Measurements from ENCODE around the gene KIAA0408.
"Not testable (repeated sequence)": the region's sequence is repeated elsewhere in the genome, so short reads cannot be mapped to it uniquely, and the experiment has no call there.

Gene KIAA0408

DNA sequence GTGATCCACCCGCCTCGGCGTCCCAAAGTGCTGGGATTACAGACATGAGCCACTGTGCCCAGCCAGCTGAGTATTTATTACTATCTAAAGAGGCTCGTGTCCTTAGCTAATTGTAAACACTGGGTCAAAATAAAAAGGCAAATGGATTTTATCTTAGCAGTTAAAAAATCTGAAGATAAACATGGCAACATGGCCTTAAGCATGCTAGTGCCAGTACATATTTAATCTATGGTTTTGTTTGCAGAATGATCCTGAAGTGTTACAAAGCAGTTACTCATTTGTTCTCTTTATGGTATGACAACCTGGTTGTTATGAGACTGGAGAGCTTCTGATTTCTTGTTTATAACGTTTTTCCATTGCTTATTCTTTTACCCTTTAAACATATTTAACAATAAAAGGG lies 3.9 kb upstream of the KIAA0408 start:
- DNase-seq (ENCODE audit: low read depth in 3 of 3) = no peak

DNA sequence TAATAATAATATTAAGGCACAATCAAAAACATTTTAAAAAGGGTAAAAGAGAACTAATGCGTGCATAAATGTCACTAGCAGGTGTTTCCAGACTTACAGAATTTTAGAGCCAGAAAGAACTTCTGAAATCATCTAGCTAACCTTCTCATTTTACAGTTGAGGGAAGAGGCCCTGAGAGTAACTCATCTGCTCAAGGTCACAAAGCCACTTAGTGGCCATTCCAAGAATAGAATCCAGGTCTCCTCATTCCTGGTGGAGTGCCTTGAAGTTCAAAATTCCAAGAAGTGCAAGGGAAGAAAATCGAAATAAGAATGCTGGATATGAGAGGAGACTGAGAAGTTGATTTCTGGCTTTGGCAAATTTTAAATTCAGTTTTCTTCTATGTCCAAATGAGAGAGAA lies 3.2 kb upstream of the KIAA0408 start:
- DNase-seq (ENCODE audit: low read depth in 3 of 3) = no peak

DNA sequence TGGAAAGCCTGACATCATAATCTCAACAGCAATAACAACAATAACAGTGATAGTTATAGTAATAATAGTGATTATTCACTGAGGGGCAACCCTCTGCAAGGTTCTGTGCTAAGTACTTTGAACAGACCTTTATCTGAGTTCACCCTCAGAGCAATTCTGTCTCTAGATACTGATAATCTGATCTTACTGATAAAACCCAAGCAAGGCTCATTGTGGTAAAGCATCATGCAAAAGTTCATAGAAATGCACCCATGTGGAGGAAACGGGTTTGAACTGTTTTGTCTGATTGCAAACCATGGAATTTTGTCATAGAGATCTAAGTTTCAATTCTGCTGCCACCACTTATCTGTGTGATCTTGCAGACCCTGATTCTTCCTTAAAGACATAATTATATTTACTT lies 1.3 kb upstream of the KIAA0408 start:
- no peak for DNase-seq (ENCODE audit: low read depth in 3 of 3)

DNA sequence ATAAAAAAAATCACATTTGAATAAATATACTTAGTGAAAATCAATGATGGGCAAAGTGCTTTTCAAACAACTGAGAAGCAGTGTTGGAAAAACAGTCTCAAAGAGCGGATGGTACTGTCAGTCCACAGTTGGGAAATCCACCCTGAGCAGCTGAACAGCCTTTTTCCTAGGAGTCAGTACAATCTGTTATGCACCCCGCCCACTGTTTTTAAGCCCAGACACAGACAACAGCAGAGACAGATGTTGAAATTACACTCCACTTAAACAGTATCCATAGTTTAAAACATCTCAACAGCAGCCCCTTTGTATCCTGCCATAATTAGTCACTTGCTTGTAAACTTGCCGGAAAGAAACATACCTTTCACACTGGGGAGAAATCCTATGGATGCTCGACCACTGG lies 372 bp downstream of the KIAA0408 start:
- DNase-seq (ENCODE audit: low read depth in 3 of 3) = no peak

DNA sequence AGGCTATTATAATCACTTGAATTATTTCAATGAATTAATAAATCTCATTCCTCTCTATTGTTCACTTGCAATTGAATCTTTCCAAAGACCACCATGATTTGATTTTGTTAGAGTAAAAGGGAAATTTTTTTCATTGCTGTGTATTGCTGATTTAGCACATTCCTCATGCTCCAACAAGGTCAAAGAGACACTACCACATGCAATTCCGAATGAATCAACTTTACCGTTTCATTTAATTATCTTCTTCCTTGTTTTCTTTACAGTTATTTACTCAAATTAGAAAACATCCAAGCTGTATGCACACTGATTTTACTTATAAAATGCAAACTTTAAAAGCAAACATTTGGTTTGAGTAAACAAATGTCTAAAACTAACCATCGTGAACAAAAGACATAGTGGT lies 967 bp downstream of the KIAA0408 start:
- no peak for DNase-seq (ENCODE audit: low read depth in 3 of 3)

DNA sequence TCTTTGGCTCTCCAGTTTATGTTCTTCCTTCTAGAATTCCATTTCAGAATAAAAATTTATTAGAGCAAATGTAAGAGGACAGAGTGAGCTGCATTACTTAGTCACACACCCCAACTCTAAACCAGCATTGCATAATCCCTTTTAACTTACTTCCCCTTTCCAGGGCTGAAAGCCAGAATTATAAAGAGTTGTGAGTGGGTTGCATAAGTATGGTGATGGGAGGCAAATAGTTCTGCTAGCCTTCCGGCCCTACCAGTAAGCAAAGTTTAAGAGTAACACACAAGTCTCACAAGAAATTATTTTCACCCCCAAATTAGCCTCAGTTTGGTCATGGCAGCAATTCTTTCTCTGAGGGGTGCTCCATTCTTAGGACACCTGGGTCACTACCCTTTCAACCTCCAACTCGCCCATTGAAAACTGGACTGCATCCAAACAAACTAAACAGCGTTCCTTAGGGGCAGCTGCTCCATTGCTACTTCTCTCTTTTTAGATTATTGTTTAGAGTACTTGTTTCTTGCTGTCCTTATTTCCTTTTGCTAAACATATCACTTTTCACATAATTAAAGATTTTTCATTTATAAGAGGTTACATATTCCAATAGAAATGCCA lies 1.6 kb downstream of the KIAA0408 start:
- no peak for DNase-seq (ENCODE audit: low read depth in 3 of 3)

DNA sequence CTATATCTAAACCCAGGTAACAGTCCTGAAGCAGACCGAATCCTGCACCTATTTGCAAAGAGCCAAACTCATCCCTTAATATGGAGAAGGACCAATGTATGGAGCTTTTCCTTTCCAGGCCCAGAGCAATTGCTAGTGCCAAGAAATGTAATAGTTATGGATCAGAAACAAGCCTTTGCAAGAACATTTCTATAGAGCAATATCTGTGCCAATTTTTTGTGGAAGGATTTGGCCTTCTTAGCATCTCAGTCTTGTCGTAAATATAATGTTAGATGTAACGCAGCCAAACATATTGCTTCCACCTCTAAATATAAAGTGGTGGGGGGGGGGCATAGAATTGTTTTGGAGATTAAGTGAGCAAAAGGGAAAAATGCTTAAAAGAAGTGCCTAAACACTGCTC lies 2.7 kb downstream of the KIAA0408 start:
- DNase-seq (ENCODE audit: low read depth in 3 of 3) = no peak

DNA sequence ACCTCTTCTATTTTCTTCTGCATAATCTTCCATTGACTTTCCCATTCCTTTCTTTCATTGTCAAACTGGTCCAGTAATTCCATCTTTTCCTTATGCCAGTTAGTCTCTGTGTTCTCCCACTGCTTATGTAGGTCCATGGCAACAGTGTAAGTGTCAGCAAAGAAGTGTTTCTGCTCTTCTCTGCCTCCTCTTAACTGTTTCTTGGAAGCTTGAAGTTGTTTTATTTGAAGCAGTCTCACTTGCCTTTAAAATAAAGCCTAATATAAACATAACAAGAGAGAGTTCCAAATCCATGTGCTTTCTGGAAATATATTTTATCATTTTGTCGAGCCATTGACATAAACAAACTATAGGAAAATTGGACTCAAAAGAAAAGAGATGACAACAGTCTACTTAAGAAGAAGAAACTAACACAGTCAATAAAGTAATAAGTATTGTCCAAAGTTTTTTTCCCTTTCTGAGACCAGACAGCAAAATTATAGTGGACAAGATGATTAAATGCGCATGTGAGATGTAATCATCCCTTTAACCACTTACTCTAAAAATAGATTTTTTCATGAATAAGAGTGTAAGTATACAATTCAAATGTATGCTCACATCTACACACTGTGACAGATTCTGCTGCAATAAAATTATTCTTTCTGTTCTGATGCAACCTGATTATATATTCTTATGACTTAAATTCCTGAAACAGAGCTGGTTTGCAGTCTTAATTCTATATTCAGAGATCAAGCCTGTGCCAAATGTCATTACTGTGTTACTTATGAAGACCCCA lies 5.2 kb downstream of the KIAA0408 start:
- no peak for DNase-seq (ENCODE audit: low read depth in 3 of 3)

DNA sequence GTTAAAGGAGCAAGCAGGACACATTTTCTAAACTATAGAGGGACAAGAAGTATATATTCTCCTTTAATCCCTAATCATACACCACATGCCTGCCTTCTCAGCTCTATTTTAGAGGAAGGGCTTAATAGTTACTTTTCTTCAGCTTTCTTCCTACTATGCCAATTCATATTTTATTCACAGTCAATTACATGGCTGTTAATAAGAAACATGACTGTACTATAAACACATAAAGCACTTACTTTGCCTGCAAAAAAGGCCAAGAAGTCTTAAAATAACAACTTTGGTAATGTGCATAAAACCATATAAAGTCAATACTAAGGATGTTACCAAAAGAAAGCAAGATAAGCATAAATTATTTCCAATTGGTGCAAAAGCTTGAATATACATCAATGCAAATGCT lies 6.4 kb downstream of the KIAA0408 start:
- DNase-seq (ENCODE audit: low read depth in 3 of 3) = no peak

DNA sequence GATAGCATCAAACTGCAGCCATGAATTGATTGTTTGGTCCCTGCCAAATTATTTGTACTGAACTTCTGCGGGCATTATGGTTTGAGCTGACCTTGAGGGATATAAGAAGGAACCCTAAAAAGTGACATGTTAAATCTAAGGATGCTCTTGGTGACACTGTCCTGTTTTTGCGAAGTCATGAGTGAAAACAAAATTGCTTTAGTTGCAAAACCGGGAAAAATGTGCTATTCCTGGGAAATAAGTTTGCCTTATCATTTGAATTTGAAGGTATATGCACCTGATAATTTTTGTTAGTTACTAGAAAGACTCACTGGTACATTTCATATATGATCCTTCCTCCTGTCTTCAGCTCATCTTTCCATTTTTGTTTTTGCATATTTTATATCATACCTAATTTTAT lies 7.8 kb downstream of the KIAA0408 start:
- no peak for DNase-seq (ENCODE audit: low read depth in 3 of 3)

DNA sequence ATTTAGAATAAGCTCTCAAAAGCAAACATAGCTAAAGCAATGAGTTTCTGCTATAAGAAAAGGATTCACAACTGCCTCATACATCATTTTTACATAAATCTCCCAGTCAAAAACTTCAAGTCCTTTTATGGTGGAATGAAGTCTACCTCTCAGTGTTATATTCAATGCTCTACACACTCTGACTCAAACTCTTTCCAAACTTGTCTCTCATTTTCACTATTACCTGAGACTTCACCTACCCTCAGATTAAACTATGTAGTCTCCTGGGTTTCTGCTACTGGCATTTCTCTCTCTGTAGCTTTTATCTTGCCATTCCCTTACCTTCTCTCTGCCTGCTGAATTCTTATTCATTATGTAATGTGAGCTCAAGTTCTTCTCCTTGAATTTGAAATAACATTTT lies 11.4 kb downstream of the KIAA0408 start:
- DNase-seq (ENCODE audit: low read depth in 3 of 3) = no peak

DNA sequence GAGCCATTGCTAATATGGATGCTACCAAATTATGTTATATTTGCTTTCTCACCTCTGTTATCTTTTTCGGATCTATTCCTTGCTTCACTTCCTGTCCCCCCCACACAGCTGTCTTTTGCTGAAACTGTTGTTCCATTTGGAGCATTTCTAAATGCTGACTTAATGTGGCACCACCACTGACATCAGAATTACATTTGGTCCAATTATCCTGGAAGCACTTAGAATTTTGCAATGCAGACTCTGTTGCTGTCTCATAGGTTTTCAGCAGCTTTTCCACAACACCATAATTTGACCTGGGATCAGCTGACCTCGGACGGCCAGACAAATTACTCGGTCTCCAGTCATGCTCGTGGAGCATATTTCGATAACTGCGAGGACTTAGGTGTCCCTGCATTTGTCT lies 12.8 kb downstream of the KIAA0408 start:
- no peak for DNase-seq (ENCODE audit: low read depth in 3 of 3)

DNA sequence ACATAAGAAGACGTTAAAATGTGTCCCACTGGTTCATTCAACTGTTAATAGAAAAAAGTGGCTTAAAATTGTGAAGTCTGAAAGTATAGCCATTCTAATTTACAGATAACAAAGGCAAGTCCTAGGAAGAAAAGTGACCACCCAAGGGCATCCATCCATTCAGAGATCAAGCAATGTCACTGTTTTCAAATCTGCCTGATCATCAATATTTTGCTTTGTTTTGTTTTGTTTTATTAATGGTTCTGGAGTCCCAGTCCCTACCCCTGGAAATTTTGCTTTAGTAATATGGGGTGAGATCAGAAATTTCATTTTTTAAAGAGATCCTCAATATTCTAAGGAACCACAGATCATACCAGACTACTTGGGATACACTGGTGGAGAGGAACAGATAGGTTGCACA lies 17.3 kb downstream of the KIAA0408 start:
- no peak for DNase-seq (ENCODE audit: low read depth in 3 of 3)

DNA sequence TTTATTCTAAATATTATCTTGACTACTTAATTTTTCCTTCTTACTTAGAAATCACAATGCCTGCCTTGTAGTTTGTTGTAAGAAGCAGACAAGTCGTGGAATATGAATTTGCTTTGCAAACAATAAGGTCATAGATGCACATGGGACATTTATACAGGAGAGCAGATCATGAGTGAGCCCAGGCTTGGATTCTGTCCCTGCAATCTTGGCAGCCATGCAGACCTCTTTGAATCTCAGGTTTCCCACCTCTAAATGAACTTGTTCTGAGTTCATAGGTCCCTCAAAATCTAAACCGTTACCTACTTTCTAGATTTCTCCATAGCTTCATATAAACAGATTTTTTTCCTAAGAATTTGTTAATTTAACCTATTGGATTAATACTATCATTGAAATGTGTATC lies 19.5 kb downstream of the KIAA0408 start:
- no peak for DNase-seq (ENCODE audit: low read depth in 3 of 3)

DNA sequence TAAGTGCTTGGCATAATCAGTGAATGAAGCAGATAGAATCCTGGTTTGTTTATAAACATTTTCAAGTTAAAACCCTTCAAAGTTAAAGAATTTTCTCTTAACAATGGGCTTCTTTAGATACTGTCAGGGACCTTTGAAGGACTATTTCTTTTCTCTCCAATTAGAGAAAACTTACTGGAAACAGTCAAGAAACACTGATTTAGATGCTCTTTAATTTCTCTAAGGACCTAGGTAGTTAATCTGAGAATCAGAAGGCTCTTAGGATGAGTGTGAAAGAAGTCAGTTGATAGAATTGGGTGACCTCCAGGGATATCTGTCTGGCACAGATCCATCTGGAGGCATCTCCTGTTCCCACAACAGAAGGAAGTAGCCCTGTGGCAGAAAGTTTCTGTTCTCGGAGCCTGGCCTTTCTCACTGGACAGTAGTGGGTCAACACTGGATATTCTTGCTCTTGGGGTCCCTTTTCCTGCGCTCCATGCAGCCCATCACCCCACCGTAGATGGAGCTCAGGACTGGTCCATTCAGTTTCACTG lies 22.5 kb downstream of the KIAA0408 start:
- no peak for DNase-seq (ENCODE audit: low read depth in 3 of 3)

DNA sequence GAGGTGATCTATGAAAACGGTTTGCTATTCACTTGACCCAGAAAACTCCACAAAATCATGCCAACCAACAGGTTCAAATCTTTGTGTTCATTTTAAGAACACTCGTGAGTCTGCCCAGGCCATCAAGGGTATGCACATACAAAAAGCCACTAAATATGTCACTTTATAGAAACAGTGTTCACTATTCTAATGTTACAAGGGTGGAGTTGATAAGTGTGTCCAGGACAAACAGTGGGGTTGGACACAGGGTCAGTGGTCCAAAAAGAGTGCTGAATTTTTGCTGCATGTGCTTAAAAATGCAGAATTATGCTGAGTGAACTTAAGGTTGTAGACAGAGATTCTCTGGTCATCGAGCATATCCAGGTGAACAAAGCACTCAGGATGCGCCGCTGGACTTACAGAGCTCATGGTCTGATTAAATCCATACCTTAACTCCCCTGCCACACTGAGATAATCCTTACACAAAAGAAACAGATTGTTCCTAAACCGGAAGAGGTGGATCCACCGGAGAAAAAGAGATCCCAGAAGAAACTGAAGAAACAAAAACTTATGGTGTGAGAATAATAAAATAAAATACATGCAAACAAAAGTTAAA lies 23.5 kb downstream of the KIAA0408 start:
- DNase-seq (ENCODE audit: low read depth in 3 of 3) = no peak

DNA sequence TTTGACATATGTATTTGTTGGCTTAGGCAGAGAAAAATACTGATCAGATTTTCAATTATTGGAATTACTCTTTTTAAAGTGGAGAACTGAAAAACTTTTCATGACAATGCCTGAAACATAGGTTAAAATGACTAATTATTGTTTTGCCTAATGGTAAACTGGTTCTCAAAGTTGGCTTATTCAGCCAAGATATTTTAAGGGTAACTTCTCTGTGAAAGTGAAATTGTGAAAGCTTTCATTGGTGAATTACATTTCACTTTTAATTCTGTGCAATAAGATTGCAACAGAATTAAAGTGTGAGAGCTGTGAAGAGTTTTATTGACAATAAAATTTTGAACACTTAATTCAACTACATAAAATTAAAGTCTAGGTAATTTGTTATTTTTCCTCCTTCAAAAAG lies 24.5 kb downstream of the KIAA0408 start:
- no peak for DNase-seq (ENCODE audit: low read depth in 3 of 3)

DNA sequence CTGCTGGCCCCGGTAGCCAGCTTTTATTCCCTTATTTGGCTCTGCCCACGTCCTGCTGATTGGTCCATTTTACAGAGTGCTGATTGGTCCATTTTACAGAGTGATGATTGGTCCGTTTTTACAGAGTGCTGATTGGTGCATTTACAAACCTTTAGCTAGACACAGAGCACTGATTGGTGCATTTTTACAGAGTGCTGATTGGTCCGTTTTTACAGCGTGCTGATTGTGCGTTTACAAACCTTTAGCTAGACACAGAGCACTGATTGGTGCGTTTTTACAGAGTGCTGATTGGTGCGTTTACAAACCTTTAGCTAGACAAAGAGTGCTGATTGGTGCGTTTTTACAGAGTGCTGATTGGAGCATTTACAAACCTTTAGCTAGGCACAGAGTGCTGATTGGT lies 30.6 kb downstream of the KIAA0408 start:
- DNase-seq (ENCODE audit: low read depth in 3 of 3) = not testable (repeated sequence)

DNA sequence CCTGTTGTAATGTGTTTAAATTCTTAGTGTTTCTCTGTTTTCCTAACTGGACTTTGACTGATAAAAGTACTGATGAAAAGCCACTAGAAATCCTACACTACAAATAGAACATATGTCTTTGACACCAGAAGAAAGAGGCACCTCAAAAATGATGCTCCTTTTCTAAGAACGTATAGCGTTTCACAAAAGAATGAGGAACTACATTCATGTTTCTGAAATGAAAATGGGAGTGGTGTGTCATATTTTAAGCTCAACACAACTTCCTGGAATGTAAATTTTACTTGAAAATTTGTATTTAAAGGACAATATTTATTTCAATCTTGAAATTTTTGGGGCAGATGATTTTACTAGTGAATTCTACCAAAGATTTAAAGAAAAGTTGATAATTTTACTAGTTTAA lies 35.3 kb downstream of the KIAA0408 start:
- no peak for DNase-seq (ENCODE audit: low read depth in 3 of 3)

DNA sequence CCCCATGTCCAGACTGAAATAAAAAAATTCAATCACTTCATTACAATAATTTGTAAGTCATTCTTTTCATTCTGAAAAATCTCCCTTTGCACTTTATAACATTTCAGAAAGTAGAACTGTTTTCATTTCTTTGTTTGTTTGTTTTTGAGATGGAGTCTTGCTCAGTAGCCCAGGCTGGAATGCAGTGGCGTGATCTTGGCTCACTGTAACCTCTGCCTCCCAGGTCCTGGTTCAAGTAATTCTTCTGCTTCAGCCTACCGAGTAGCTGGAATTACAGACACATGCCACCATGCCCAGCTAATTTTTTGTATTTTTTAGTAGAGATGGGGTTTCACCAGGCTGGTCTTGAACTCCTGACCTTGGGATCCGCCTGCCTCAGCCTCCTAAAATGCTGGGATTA lies 38.0 kb downstream of the KIAA0408 start:
- DNase-seq (ENCODE audit: low read depth in 3 of 3) = not testable (repeated sequence)

DNA sequence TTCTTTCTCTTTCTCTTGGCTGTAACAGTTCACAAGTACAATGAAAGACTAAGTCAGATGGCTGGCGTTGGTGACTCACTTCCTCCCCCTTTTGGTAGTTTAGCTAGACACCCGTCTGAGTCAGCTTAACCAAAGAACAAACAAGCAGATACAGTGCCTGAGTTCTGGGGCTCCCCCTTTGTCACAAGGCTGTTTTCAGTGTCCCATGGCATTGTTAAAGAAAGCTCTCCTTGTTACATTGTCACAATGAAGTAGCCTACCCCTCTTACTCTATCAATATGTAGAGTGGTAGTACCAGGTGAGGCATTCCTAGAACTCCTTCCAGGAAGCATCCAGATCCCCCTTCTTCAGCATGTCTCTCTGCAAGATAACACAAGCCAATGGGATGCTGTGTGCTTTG lies 38.6 kb downstream of the KIAA0408 start:
- DNase-seq (ENCODE audit: low read depth in 3 of 3) = peak; percentile 22 to 64 (median 56)

DNA sequence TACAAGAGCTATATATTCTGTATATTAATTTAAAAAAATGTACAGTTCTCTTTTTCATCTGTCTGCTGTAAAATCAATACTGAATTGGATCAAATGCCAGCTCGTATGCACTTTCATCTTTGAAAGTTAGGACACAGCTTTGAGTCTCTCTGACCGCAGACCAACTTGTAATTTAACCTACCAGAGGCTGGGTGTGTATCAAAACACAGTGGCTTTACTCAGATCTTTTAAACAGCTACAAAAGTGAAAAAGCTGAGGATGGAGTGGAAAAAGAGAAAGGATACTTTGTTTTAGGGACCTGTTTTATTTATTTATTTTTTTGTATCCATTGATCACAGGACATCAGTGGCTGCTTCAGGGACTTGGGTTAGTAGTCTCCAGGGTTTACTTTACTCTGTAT lies 44.1 kb downstream of the KIAA0408 start:
- DNase-seq (ENCODE audit: low read depth in 3 of 3) = no peak

DNA sequence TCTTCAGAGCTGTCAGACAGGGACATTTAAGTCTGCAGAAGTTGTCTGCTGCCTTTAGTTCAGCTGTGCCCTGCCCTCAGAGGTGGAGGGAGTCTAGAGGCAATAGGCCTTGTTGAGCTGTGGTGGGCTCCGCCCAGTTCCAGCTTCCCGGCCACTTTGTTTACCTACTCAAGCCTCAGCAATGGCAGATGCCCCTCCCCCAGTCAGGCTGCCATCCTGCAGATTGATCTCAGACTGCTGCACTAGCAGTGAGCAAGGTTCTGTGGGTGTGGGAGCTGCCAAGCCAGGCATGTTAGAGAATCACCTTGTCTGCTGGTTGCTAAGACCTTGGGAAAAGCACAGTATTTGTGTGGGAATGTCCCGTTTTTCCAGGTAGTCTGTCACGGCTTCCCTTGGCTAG lies 46.1 kb downstream of the KIAA0408 start:
- not testable (repeated sequence) for DNase-seq (ENCODE audit: low read depth in 3 of 3)

Measured in stimulated activated CD4-positive, alpha-beta T cell treated with anti-CD3 and anti-CD28 coated beads, TNF-alpha, amount 100 ng/mL, for 4 hours (primary cell).